Adipocyte (in vitro differentiated cells): Measurements from ENCODE around the gene GRAMD2A.

ENCODE experiments used
- DNase-seq: peaks from one replicate; pipeline ENCODE4 v3.0.0-alpha.2; 2015; ENCODE audit warnings: low read depth
- H3K27me3 ChIP-seq: replicated peaks from 2 replicates; pipeline ENCODE4 v1.7.0; 2013; ENCODE audit warnings: mild to moderate bottlenecking, low read length, moderate library complexity; ENCODE audit not compliant: control insufficient read depth, insufficient read depth
- H3K36me3 ChIP-seq: 2 replicates; pipeline ENCODE4 v1.7.0; 2013; ENCODE audit warnings: low read length, mild to moderate bottlenecking, moderate library complexity; ENCODE audit not compliant: control insufficient read depth, insufficient read depth, severe bottlenecking
- H3K4me1 ChIP-seq: 2 replicates; pipeline ENCODE4 v1.7.0; 2013; ENCODE audit warnings: mild to moderate bottlenecking, low read length, moderate library complexity; ENCODE audit not compliant: control insufficient read depth, insufficient read depth
- H3K4me3 ChIP-seq: 2 replicates; pipeline ENCODE4 v1.7.0; 2013; ENCODE audit warnings: mild to moderate bottlenecking, low read length, moderate library complexity
- H3K9ac ChIP-seq: 2 replicates; pipeline ENCODE4 v1.7.0; 2013; ENCODE audit warnings: mild to moderate bottlenecking, low read length, moderate library complexity
- H3K9me3 ChIP-seq: 2 replicates; pipeline ENCODE4 v1.7.0; 2013; ENCODE audit warnings: mild to moderate bottlenecking, low read length, moderate library complexity; ENCODE audit not compliant: control insufficient read depth

The GRAMD2A gene

DNA sequence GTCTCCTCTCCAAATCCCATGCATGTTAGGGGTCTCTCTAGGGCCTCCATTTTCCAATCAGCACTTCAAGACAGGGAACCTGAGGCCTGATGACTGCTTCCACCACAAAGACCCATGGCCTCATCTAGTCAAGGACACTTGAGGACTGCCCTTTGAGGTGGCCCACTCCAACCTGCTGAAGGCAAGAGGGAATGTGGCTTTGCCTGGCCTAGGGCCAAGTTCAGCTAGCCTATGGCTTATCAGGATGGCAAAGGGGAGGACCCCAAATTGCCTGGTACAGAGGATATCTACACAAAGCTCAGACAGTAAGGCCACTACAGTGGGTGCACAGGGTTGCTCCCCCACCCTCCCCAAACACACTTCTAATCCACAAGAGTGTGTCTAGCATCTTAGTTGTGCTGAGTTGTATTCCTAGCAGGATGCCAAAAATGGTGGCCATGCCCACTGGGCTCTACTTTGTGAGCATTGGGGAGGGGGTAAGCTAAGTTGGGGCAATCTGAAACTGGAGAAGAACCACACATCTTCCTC, 10.0 kb upstream of the GRAMD2A start:
- Histone ChIP-seq H3K27me3 (no peaks in the 10 kb centered on the region), H3K4me3 (no peak overlapping the region), H3K36me3 (peaks cover 98% of the 10 kb centered on the region), H3K4me1 (peaks cover 17% of the 10 kb centered on the region), H3K9ac (no peak overlapping the region), H3K9me3 (no peaks in the 10 kb centered on the region)
- no peak for DNase-seq

DNA sequence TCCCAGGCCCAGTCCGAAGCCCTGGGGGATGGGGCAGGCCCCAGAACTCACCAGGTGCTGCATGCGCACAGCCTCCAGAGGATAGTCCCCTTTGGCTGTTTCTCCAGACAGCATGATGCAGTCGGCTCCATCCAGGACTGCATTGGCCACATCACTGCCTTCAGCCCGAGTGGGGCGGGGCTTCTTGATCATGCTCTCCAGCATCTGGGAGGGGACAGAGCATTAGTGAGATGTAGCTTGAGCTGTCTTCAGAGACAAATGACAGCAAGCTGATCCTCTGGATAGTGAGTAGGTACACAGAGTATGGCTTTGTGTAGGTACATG, 9.1 kb upstream of the GRAMD2A start:
- H3K27me3 ChIP-seq: no peaks in the 10 kb centered on the region
- peaks cover 98% of the 10 kb centered on the region for H3K36me3 ChIP-seq
- DNase-seq: no peak
- no peaks in the 10 kb centered on the region for H3K9me3 ChIP-seq
- H3K4me3 ChIP-seq: no peak overlapping the region
- no peak overlapping the region for H3K9ac ChIP-seq
- peaks cover 25% of the 10 kb centered on the region for H3K4me1 ChIP-seq

DNA sequence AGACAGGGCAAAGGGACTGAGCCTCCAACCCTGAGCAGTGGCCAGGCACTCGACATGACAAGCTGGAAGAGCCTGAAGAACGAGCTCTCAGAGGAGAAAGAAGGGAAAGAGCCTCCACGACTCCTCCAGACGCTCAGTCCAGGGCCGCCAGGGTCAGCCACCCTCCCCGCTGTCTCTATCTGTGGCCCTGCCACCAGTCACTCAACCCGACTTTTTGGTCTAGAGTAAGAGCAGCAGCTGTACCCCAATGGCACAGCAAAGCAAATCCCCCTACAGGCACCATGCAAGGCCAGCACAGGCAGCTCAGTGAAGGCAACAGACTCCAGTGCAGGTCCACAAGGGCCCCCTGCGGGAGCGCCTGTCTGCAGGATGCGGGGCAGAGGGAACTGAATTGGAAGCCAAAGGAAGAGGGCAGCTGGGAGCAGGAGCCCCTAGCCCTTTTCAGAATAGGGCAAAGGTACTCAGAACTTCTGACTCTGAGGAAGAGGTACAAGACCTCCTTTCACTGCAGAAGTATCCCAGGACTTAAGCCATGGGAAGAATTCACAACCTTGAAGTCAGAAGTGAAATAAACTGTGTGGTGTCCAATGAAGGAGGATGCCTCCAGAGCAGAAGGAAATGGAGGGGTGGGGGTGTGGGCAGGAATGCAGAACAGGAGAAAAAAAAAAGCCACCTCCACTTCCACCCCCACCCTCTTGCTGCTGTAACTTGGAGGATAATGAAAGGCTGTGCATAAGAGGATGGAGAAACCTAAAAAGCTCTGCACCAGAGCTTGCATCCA, 8.5 kb upstream of the GRAMD2A start:
- H3K36me3 ChIP-seq: peaks cover 98% of the 10 kb centered on the region
- no peak for DNase-seq
- H3K4me3 ChIP-seq: no peak overlapping the region
- no peak overlapping the region for H3K9ac ChIP-seq
- peaks cover 31% of the 10 kb centered on the region for H3K4me1 ChIP-seq
- no peaks in the 10 kb centered on the region for H3K9me3 ChIP-seq
- no peaks in the 10 kb centered on the region for H3K27me3 ChIP-seq

DNA sequence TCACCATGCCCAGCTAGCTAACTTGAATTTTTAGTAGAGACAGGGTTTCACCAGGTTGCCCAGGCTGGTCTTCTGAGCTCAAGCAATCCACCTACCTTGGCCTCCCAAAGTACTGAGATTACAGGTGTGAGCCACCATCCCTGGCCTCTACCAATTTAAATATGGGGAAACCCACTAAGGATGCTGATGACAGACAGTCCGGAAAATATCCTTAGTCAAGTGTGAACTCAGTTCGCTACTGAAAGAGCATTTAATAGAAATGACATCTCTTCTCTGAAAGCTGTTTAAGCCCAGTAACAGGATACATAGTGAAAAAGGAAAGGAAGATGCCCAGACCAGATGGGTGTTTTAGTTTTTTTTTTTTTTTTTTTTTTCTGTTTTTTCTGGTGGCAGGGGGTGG, 7.7 kb upstream of the GRAMD2A start:
- peaks cover 39% of the 10 kb centered on the region for H3K4me1 ChIP-seq
- peaks cover 99% of the 10 kb centered on the region for H3K36me3 ChIP-seq
- DNase-seq: no peak
- no peak overlapping the region for H3K9ac ChIP-seq
- no peak overlapping the region for H3K4me3 ChIP-seq
- no peaks in the 10 kb centered on the region for H3K9me3 ChIP-seq
- H3K27me3 ChIP-seq: no peaks in the 10 kb centered on the region

DNA sequence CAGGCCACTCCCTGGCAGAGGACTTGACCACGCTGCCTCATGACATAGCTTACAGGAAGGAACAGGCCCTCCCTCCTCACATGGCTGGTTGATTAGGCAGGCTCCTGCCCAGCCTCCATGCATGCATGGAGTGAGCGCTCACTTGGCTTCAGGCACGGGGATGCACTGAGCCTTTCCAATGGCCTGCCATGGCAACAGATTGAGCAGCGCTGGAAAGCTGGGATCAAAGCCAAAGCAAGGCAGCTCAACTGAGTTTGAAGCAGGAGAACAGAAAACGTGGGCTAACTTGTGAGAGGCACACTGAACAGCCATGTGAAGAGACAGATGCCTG, 5.9 kb upstream of the GRAMD2A start:
- H3K9me3 ChIP-seq: no peaks in the 10 kb centered on the region
- H3K9ac ChIP-seq: no peak overlapping the region
- peaks cover 44% of the 10 kb centered on the region for H3K4me1 ChIP-seq
- DNase-seq: peak; percentile 82
- H3K36me3 ChIP-seq: peaks cover 100% of the 10 kb centered on the region
- no peaks in the 10 kb centered on the region for H3K27me3 ChIP-seq
- no peak overlapping the region for H3K4me3 ChIP-seq

DNA sequence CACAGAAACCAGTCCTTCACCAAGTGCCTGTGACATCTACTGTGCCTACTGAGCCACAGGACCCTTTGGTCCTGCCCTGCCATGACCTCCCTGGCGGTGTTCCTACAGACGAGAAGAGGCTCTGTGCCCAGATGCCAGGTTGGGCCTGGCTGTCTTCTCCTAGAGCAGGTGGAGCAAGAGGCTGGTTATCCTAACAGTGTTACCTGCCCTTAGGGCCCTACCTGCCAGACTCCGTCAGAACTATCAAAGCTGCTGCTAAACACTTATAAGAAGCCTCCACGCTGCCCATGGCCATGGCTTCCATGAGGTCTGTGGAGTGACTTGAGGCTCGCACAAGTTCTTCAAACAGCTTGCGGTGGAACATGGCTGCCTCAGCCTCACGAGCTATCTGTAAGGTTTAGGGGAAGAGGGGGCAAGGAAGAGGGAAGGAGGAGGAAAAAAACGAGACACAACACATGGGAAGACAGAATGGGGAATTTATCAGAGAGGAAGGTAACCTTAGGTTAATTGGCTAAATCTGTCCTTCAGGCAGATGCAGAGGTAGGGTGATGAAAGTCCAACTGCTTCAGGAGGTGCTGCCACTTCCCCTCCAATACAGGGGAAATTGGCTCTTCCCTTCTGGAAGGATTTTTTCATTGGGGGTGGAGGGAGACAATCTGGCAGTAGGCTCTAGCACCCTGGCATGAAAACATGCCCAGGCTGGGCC, 5.4 kb upstream of the GRAMD2A start:
- Histone ChIP-seq H3K4me3 (no peak overlapping the region), H3K4me1 (peaks cover 44% of the 10 kb centered on the region), H3K9ac (no peak overlapping the region), H3K9me3 (no peaks in the 10 kb centered on the region), H3K27me3 (no peaks in the 10 kb centered on the region), H3K36me3 (peaks cover 98% of the 10 kb centered on the region)
- DNase-seq: no peak

DNA sequence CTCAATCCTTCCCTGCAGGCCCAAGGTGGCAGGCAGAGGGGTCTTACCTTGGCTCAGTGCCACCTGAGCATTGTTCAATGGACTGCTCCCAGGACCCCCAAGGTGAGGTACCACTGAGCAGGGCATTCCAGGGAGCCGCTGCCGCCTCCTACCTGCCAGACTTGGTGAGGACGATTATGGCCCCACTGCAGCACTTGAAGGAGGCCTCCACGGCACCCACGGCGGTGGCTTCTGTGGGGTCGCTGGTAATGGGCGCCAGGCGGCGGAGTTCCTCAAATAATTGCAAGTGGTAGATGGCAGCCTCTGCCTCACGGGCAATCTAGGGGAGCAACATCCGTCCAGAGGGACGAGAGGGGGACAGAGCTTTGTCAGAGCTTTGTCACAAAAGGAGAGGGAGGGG, 4.7 kb upstream of the GRAMD2A start:
- no peaks in the 10 kb centered on the region for H3K27me3 ChIP-seq
- no peaks in the 10 kb centered on the region for H3K9me3 ChIP-seq
- no peak for DNase-seq
- peaks cover 92% of the 10 kb centered on the region for H3K36me3 ChIP-seq
- H3K4me3 ChIP-seq: no peak overlapping the region
- peak overlapping the region; percentile 19 for H3K9ac ChIP-seq
- peaks cover 44% of the 10 kb centered on the region for H3K4me1 ChIP-seq

DNA sequence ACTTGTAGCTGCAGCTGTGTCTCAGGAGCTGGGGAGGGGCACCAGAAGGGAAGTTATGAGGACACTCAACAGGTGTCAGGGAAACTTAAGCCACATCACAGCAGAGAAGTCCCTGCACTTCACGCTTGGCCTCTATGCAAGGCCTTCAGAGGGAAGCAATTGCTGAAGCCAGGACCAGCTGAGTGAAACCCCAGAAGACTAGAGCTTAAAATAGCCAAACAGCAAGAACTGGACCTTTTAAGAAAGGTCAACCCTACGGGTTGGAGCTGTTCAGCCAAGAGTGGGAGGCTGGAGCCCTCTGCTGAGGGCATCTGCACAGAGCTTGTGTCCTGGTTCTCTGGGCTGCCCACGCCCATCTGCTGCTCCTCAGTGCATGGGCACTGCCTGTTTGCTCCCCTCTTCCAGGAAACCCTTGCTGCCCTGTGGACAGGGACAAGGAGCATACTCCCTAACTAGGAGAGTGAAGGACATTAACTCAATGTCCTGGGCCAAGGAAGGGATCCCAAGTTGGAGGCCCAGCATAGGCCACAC, 3.9 kb upstream of the GRAMD2A start:
- no peaks in the 10 kb centered on the region for H3K27me3 ChIP-seq
- H3K4me1 ChIP-seq: peaks cover 44% of the 10 kb centered on the region
- H3K9me3 ChIP-seq: no peaks in the 10 kb centered on the region
- no peak for DNase-seq
- no peak overlapping the region for H3K4me3 ChIP-seq
- H3K9ac ChIP-seq: peak overlapping the region; percentile 19
- peaks cover 83% of the 10 kb centered on the region for H3K36me3 ChIP-seq

DNA sequence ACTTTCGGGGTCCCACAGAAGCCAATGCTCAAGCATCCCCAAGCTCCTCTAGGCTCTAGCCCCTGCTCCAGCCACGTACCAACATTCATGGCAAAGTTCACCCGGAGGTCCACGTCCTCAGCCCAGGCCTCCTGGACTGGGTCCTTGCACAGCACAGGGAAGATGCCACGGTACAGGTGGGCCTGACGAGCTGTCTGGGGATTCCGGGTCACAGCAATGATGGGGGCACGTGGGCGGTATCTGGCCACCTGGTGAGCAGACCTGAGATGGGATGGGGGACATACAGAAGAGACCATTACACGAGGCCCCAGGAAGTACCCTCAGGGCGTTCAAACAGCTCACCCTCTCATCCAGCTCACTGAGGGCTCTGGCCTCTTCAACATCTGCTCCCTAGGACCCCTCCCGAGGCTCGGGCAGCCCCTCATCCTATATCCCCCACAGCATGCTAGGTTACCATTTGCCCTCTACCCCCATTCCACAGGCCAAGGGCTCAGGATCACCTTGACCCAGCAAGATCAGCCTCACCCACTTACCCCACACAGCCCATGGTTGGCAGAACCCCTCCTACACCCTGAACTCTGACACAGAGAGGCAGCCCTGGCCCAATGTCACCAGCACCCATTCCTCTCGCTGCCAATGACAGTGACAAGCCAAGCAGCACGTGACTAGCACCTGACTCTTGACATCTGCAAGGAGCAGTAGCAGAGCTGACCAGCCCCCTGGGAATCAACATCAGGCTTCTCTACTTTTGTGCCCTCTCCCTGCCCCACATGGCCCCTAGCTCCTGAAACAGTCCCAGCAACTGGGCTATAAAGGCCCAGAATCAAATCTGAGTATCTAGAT, 3.0 kb upstream of the GRAMD2A start:
- Histone ChIP-seq H3K4me1 (peaks cover 44% of the 10 kb centered on the region), H3K9ac (peak overlapping the region; percentile 19), H3K27me3 (no peaks in the 10 kb centered on the region), H3K4me3 (no peak overlapping the region), H3K36me3 (peaks cover 75% of the 10 kb centered on the region), H3K9me3 (no peaks in the 10 kb centered on the region)
- DNase-seq: no peak

DNA sequence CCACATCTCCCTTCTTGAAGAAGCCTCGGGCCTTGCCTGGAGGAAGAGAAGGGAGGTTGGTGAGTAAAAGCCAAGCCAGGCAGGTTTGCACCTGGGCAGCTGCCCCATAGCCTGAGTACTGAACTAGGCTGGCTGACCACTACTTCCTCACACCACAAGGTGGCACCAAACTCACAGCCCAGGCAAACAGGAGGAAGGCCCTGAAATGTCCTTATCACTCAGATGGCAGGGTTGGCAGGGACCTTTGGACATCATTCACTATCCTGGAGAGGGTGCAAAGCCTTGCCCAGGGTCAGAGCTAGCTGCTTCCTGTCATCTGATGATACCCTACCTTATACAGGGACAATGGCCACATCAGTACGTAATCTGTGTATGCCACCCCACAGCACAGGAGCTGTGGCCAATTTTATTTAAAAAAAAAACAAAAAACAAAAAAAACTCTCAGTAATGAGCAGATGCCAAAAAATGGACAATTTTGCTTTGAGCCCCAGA, 2.2 kb upstream of the GRAMD2A start:
- no peaks in the 10 kb centered on the region for H3K9me3 ChIP-seq
- H3K4me3 ChIP-seq: no peak overlapping the region
- DNase-seq: peak; percentile 80
- peaks cover 44% of the 10 kb centered on the region for H3K4me1 ChIP-seq
- H3K36me3 ChIP-seq: peaks cover 66% of the 10 kb centered on the region
- no peaks in the 10 kb centered on the region for H3K27me3 ChIP-seq
- no peak overlapping the region for H3K9ac ChIP-seq

DNA sequence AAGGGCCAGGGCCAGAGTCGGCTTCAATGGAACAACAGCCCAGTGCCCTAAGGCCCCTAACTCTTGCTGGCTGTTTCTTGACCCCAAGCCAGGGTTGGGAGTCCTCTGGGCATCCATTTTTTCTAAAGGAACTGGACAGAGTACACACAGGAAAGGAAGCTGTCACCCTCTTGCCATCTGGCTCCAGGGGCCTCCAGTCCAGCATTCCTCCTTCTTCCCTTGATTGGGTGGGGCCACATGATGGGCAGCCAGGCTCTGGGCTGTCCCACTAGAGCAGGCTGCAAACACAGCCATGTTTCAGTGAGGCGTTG, 1.6 kb upstream of the GRAMD2A start:
- Histone ChIP-seq H3K4me3 (no peak overlapping the region), H3K9me3 (no peaks in the 10 kb centered on the region), H3K36me3 (peaks cover 60% of the 10 kb centered on the region), H3K27me3 (no peaks in the 10 kb centered on the region), H3K4me1 (peaks cover 42% of the 10 kb centered on the region), H3K9ac (no peak overlapping the region)
- DNase-seq: no peak
